Activated CD8-positive, alpha-beta memory T cell treated with anti-CD3 and anti-CD28 coated beads for 24 hours (primary cell): ENCODE measurements around the gene FZD4.
"Not testable (repeated sequence)": the region's sequence is repeated elsewhere in the genome, so short reads cannot be mapped to it uniquely, and the experiment has no call there.

Source experiments
- DNase-seq: peaks from one replicate; pipeline ENCODE4 v3.0.0-alpha.2; 2020

The FZD4 gene

GRCh38 chr11:86937193-86937806 is 17.9 kb downstream of the FZD4 start:
- DNase-seq: not testable (repeated sequence)

- DNase-seq: no peak
Measured at GRCh38 chr11:86934926-86935579, 20.1 kb downstream of the FZD4 start.

- no peak for DNase-seq
Measured at GRCh38 chr11:86934582-86934900, 20.7 kb downstream of the FZD4 start.

GRCh38 chr11:86933891-86934581 is 21.2 kb downstream of the FZD4 start:
- DNase-seq: no peak

GRCh38 chr11:86932924-86933875 is 22.0 kb downstream of the FZD4 start:
- DNase-seq: no peak

GRCh38 chr11:86932259-86932585 is 23.0 kb downstream of the FZD4 start:
- DNase-seq: no peak

GRCh38 chr11:86931548-86932258 is 23.5 kb downstream of the FZD4 start:
- no peak for DNase-seq

GRCh38 chr11:86930957-86931547 is 24.1 kb downstream of the FZD4 start:
- no peak for DNase-seq

GRCh38 chr11:86926975-86927374 is 28.2 kb downstream of the FZD4 start:
- DNase-seq: no peak

- DNase-seq: no peak
Measured at GRCh38 chr11:86923999-86924766, 31.0 kb downstream of the FZD4 start.

GRCh38 chr11:86922225-86922624 is 33.0 kb downstream of the FZD4 start:
- DNase-seq: no peak

- no peak for DNase-seq
Measured at GRCh38 chr11:86919557-86920210, 35.5 kb downstream of the FZD4 start.

GRCh38 chr11:86918973-86919372 is 36.2 kb downstream of the FZD4 start:
- DNase-seq: no peak

- no peak for DNase-seq
Measured at GRCh38 chr11:86918496-86918895, 36.7 kb downstream of the FZD4 start.

- DNase-seq: no peak
Measured at GRCh38 chr11:86917589-86917988, 37.6 kb downstream of the FZD4 start.

GRCh38 chr11:86916330-86916729 is 38.9 kb downstream of the FZD4 start:
- DNase-seq: no peak

GRCh38 chr11:86915850-86916249 is 39.3 kb downstream of the FZD4 start:
- DNase-seq: not testable (repeated sequence)

GRCh38 chr11:86914865-86915519 is 40.2 kb downstream of the FZD4 start:
- no peak for DNase-seq

- no peak for DNase-seq
Measured at GRCh38 chr11:86912238-86912637, 43.0 kb downstream of the FZD4 start.

- DNase-seq: no peak
Measured at GRCh38 chr11:86910592-86910991, 44.6 kb downstream of the FZD4 start.
